ENCODE data around the gene IFFO2. TPM values are rescaled to one million over a fixed set of nuclear protein-coding genes. Genes with fewer than 3 reads are reported as not detected.

Gene IFFO2
- total and polyA plus RNA-seq, 2 of the 13 experiments (the other 11 are each of a cell fraction or from before 2014, with no cell fraction given), result 7.3 to 16.7 TPM

GRCh38 chr1:18989896-18990295 lies 33.4 kb upstream of the IFFO2 start:
- ATAC-seq, result no peak

More at GRCh38 chr1:18989896-18990295, 33.4 kb upstream of the IFFO2 start:
- H3K4me3 ChIP-seq (replicated peaks in 1 of 3; ENCODE audit: insufficient read depth in 1 of 3, low read depth in 2 of 3, low read length in 3 of 3), result no peak overlapping the region
- H3K27me3 ChIP-seq (ENCODE audit: control insufficient read depth in 1 of 2, insufficient read depth in 2 of 2, low read length in 2 of 2), result peaks cover 0 to 3% of the 10 kb centered on the region in 2 experiments; a peak in 2 of 5 replicates
- H2AFZ ChIP-seq (ENCODE audit: low read length), result no peak overlapping the region
- H3K9me3 ChIP-seq (ENCODE audit: low read length), result no peaks in the 10 kb centered on the region
- H3K4me2 ChIP-seq (ENCODE audit: low read depth, low read length), result peak overlapping the region; percentile 51; the same call in 1 of the 2 replicates
- H3K36me3 ChIP-seq (replicated peaks in 1 of 2; ENCODE audit: control insufficient read depth in 1 of 2, insufficient read depth in 2 of 2, low read length in 2 of 2), result no peaks in the 10 kb centered on the region
- H3K79me2 ChIP-seq (ENCODE audit: insufficient read depth, low read length), result no peaks in the 10 kb centered on the region
- no TSS peak for BruUV-seq (replicated peaks)
- H3K4me1 ChIP-seq (ENCODE audit: insufficient read depth, low read length), result peaks cover 56% of the 10 kb centered on the region
- H3K9ac ChIP-seq (ENCODE audit: insufficient read depth, low read depth, low read length), result no peak overlapping the region
- FAIRE-seq (no peak), DNase-seq (ENCODE audit: low spot score) (no peak)
- H4K20me1 ChIP-seq (ENCODE audit: insufficient read depth, low read length), result no peaks in the 10 kb centered on the region
- POLR2A ChIA-PET, result interaction anchor here (0.9 to 1.0 kb wide), 2 partner anchors 21 to 27 kb away, joined by 3 to 4 read pairs; no protein-coding TSS in a partner anchor
- no peak overlapping the region for H3K27ac ChIP-seq (ENCODE audit: extremely low read length, insufficient read depth, low read length)
- WGBS (ENCODE audit: low lambda C conversion rate), result 39% methylated on average over 9 of the region's 9 CpGs
- intact Hi-C loops (cut with micrococcal nuclease; ENCODE audit: unreplicated experiment) (no loop called here), in situ Hi-C loops (cut with HindIII; ENCODE audit: extremely low pct_ligation_motif_present, low pct_unique_long_range_greater_than_20kb) (no loop called here)
- CTCF ChIA-PET (ENCODE audit: low intra/inter-chr PET ratio, low total read pairs), result no interaction called here
- peak; percentile 9; the same call in 1 of the 2 replicates for TF ChIP-seq ZNF687 (CRISPR knock-in tag; IDR thresholded peaks at IDR 0.05)
- TF ChIP-seq ZNF251 (CRISPR knock-in tag; IDR thresholded peaks at IDR 0.05), result no peak
